HepG2 (cell line): ENCODE data around the gene NALCN.

Experiments used
- POLR2A ChIP-seq, 2 experiments: IDR thresholded peaks; 2 replicates each; pipeline ENCODE4 v1.6.1; 2011; ENCODE audit warnings: low read depth in 2 of 2, low read length in 2 of 2, mild to moderate bottlenecking in 1 of 2, moderate library complexity in 1 of 2; ENCODE audit not compliant: insufficient read depth in 1 of 2
- RAD21 ChIP-seq: fragments of 450-650 bp; formaldehyde crosslinking; IDR thresholded peaks from 2 replicates; pipeline ENCODE4 v1.5.0; 2020; ENCODE audit warnings: mild to moderate bottlenecking
- RARG ChIP-seq: sonication (generic); formaldehyde crosslinking; IDR thresholded peaks from 2 replicates; pipeline ENCODE4 v1.4.0; 2020; ENCODE audit warnings: low read depth, mild to moderate bottlenecking, missing genetic modification reagents
- RNF2 ChIP-seq: fragments of 450-650 bp; conservative IDR thresholded peaks from 2 replicates; pipeline ENCODE4 v1.6.1; 2016; ENCODE audit warnings: low read depth
- TF ChIP-seq, protein P1 (sequence below), 2 experiments: IDR thresholded peaks; 2 replicates each; pipeline ENCODE4 v1.6.1; 2011 to 2012; ENCODE audit warnings: low read length in 2 of 2, borderline replicate concordance in 1 of 2, low read depth in 1 of 2, mild to moderate bottlenecking in 1 of 2, moderate library complexity in 1 of 2
- TF ChIP-seq, protein P2 (sequence below): sonication (generic); formaldehyde crosslinking; conservative IDR thresholded peaks from 2 replicates; pipeline ENCODE4 v1.5.0; 2020; ENCODE audit warnings: missing genetic modification reagents

DNA sequence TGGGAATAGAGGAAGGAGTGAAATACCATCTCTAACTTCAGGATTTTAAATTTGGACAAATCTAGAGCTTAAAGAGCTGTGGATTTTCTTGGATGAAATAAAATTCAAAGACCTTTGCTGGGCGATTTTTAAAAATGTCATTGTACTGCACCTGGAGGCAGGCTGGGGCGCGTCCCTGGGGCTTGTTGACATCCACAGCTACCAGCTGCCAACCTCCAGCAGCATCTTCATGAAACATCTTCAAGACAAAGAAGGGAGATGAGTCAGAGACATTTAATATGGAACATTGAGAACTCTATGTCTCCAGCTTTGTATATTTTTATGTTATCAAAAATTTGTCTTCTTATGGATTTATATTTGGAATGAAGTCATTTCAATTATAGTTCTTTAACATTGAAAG is 132.5 kb downstream of the NALCN start:
- TF ChIP-seq RNF2: no peak
- TF ChIP-seq, protein P1, sequence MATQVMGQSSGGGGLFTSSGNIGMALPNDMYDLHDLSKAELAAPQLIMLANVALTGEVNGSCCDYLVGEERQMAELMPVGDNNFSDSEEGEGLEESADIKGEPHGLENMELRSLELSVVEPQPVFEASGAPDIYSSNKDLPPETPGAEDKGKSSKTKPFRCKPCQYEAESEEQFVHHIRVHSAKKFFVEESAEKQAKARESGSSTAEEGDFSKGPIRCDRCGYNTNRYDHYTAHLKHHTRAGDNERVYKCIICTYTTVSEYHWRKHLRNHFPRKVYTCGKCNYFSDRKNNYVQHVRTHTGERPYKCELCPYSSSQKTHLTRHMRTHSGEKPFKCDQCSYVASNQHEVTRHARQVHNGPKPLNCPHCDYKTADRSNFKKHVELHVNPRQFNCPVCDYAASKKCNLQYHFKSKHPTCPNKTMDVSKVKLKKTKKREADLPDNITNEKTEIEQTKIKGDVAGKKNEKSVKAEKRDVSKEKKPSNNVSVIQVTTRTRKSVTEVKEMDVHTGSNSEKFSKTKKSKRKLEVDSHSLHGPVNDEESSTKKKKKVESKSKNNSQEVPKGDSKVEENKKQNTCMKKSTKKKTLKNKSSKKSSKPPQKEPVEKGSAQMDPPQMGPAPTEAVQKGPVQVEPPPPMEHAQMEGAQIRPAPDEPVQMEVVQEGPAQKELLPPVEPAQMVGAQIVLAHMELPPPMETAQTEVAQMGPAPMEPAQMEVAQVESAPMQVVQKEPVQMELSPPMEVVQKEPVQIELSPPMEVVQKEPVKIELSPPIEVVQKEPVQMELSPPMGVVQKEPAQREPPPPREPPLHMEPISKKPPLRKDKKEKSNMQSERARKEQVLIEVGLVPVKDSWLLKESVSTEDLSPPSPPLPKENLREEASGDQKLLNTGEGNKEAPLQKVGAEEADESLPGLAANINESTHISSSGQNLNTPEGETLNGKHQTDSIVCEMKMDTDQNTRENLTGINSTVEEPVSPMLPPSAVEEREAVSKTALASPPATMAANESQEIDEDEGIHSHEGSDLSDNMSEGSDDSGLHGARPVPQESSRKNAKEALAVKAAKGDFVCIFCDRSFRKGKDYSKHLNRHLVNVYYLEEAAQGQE (IDR thresholded peaks at IDR 0.05; ENCODE audit: borderline replicate concordance in 1 of 2, low read depth in 1 of 2, low read length in 2 of 2): no peak
- TF ChIP-seq, protein P2, sequence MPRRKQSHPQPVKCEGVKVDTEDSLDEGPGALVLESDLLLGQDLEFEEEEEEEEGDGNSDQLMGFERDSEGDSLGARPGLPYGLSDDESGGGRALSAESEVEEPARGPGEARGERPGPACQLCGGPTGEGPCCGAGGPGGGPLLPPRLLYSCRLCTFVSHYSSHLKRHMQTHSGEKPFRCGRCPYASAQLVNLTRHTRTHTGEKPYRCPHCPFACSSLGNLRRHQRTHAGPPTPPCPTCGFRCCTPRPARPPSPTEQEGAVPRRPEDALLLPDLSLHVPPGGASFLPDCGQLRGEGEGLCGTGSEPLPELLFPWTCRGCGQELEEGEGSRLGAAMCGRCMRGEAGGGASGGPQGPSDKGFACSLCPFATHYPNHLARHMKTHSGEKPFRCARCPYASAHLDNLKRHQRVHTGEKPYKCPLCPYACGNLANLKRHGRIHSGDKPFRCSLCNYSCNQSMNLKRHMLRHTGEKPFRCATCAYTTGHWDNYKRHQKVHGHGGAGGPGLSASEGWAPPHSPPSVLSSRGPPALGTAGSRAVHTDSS: no peak
- no peak for TF ChIP-seq RAD21 (CRISPR knock-in tag)
- no peak for TF ChIP-seq POLR2A (IDR thresholded peaks at IDR 0.05; ENCODE audit: insufficient read depth in 1 of 2, low read depth in 2 of 2, low read length in 2 of 2)
- TF ChIP-seq RARG: no peak
